ENCODE results near the gene NOTCH1. TPM values are rescaled to one million over a fixed set of nuclear protein-coding genes. Genes with fewer than 3 reads are reported as not detected.

The NOTCH1 gene
- total and polyA plus RNA-seq, 2 experiments from 2014 or later: 7.1 to 20.9 TPM

GRCh38 chr9:136571531-136571930, 25.7 kb upstream of the NOTCH1 start:
- Histone ChIP-seq H3K36me3 (no peaks in the 10 kb centered on the region), H3K27me3 (no peaks in the 10 kb centered on the region), H3K4me1 (ENCODE audit: low read depth) (peaks cover 46% of the 10 kb centered on the region), H3K4me3 (no peak overlapping the region), H3K27ac (peak overlapping the region; percentile 97), H3K9me3 (ENCODE audit: low read depth) (no peaks in the 10 kb centered on the region)
- no peak for DNase-seq (ENCODE audit: low read depth in 1 of 2, low spot score in 1 of 2)
- TF ChIP-seq CTCF (IDR thresholded peaks at IDR 0.05; ENCODE audit: low read depth, low read length): no peak

- Histone ChIP-seq H3K4me3 (no peak overlapping the region), H3K36me3 (no peaks in the 10 kb centered on the region), H3K4me1 (ENCODE audit: low read depth) (peaks cover 46% of the 10 kb centered on the region), H3K27me3 (no peaks in the 10 kb centered on the region), H3K9me3 (ENCODE audit: low read depth) (no peaks in the 10 kb centered on the region), H3K27ac (peak overlapping the region; percentile 97)
- no peak for DNase-seq (ENCODE audit: low read depth in 1 of 2, low spot score in 1 of 2)
- no peak for TF ChIP-seq CTCF (IDR thresholded peaks at IDR 0.05; ENCODE audit: low read depth, low read length)
Observed at GRCh38 chr9:136570916-136571315, 25.1 kb upstream of the NOTCH1 start.

- no peaks in the 10 kb centered on the region for H3K9me3 ChIP-seq (ENCODE audit: low read depth)
- no peak overlapping the region for H3K27ac ChIP-seq
Observed at GRCh38 chr9:136570191-136570845, 24.5 kb upstream of the NOTCH1 start.

GRCh38 chr9:136569526-136570148, 23.8 kb upstream of the NOTCH1 start:
- no peak for TF ChIP-seq CTCF (IDR thresholded peaks at IDR 0.05; ENCODE audit: low read depth, low read length)
- no peaks in the 10 kb centered on the region for H3K36me3 ChIP-seq
- no peaks in the 10 kb centered on the region for H3K9me3 ChIP-seq (ENCODE audit: low read depth)
- H3K4me3 ChIP-seq: no peak overlapping the region
- no peaks in the 10 kb centered on the region for H3K27me3 ChIP-seq
- peaks cover 58% of the 10 kb centered on the region for H3K4me1 ChIP-seq (ENCODE audit: low read depth)
- DNase-seq (ENCODE audit: low read depth in 1 of 2, low spot score in 1 of 2): no peak
- H3K27ac ChIP-seq: no peak overlapping the region

More at GRCh38 chr9:136570191-136570845, 24.5 kb upstream of the NOTCH1 start:
- Histone ChIP-seq H3K4me3 (no peak overlapping the region), H3K36me3 (no peaks in the 10 kb centered on the region), H3K4me1 (ENCODE audit: low read depth) (peaks cover 52% of the 10 kb centered on the region), H3K27me3 (no peaks in the 10 kb centered on the region)
- no peak for DNase-seq (ENCODE audit: low read depth in 1 of 2, low spot score in 1 of 2)
- no peak for TF ChIP-seq CTCF (IDR thresholded peaks at IDR 0.05; ENCODE audit: low read depth, low read length)

- H3K4me3 ChIP-seq: no peak overlapping the region
- DNase-seq (ENCODE audit: low read depth in 1 of 2, low spot score in 1 of 2): no peak
- peaks cover 59% of the 10 kb centered on the region for H3K4me1 ChIP-seq (ENCODE audit: low read depth)
- no peaks in the 10 kb centered on the region for H3K36me3 ChIP-seq
- TF ChIP-seq CTCF (IDR thresholded peaks at IDR 0.05; ENCODE audit: low read depth, low read length): no peak
- no peaks in the 10 kb centered on the region for H3K9me3 ChIP-seq (ENCODE audit: low read depth)
- peak overlapping the region; percentile 63 for H3K27ac ChIP-seq
- H3K27me3 ChIP-seq: no peaks in the 10 kb centered on the region
Observed at GRCh38 chr9:136568288-136569081, 22.6 kb upstream of the NOTCH1 start.
